HG02840 (cell line): ENCODE data around the gene WBP2NL.
"Not testable (repeated sequence)": the region's sequence is repeated elsewhere in the genome, so short reads cannot be mapped to it uniquely, and the experiment has no call there.

ENCODE experiments used
- ATAC-seq: cut with Tn5 transposase; IDR thresholded peaks from one replicate; pipeline ENCODE4 v1.9.1; 2021; ENCODE audit warnings: mild to moderate bottlenecking, moderate library complexity, moderate number of reproducible peaks; ENCODE audit not compliant: unreplicated experiment, low FRiP score

WBP2NL gene

DNA sequence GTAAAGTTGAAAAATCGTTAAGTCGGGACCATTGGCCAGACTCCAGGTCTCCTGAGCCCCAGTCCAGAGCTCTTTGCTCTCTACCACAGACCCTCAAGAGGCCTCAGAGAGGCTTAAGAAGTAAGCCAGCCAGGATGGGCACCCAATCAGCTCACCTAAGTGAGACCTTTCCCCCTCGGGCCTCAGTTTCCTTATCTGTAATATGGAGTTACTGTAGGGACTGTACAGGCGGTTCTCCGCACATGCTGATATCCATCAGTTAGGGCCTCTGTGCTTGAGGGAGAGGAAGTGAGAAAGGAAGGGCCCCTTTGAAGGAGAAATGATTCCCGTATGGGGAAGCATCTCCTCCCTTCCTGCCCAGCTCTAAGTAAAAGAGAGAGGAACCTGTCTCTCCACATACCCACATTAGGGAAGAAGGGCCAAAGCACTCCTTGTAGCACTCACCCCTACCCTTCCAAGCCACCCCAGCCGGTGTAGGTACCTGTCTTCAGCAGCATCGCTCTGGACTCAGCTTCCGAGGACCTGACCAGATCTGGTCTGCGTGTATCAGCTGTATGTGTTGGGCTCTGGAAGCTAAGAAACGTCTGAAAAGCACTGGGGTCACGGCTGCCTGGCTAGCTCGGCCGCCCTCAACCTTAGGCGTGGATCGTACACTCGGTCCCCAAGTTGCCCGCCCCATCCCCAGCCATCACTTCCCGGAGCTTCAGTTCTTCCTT lies 71.4 kb downstream of the WBP2NL start:
- ATAC-seq = peak; percentile 17

- ATAC-seq = peak; percentile 85
Measured at GRCh38 chr22:42070517-42071422, 72.2 kb downstream of the WBP2NL start, which contains the start of gene NAGA. Gene NAGA, minus strand, starts transcription at chr22:42070812. Its CDS starts 515 bp downstream, at chr22:42070297.

GRCh38 chr22:42071508-42071907 lies 72.9 kb downstream of the WBP2NL start:
- ATAC-seq = not testable (repeated sequence)

DNA sequence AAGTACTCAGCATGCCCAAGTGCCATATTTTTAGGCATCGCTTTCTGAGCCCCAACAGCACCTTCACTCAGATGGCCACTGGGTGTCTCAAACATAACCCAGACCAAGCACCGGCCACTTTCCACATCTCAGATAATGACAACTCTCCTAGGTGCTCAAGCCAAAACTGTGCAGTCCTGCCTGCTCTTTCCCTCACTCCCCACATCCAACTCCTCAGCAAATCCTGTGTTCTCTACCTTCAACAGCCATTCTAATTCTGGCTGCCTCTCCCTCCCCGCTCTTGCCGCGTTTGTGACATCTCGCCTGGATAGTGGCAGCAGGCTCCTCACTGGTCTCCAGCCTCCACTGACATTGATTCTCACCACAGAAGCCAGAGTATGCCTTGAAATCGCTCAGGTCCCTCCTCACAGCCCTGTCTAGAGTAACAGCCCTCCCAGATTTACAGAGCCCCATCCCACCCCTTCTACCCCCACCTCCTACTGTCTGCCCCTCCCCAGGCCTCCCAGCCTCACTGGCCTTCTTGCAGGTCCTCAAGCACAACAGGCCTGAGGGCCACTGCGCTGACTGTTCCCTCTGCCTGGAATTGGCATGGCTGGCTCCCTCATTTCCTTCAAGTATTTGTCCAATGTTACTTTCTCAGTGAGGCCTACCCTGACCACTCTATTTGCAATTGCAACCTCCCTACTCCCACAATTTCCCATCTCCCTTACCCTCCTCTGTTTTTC lies 74.2 kb downstream of the WBP2NL start:
- ATAC-seq = no peak

GRCh38 chr22:42073621-42074041 lies 75.0 kb downstream of the WBP2NL start:
- ATAC-seq = no peak

DNA sequence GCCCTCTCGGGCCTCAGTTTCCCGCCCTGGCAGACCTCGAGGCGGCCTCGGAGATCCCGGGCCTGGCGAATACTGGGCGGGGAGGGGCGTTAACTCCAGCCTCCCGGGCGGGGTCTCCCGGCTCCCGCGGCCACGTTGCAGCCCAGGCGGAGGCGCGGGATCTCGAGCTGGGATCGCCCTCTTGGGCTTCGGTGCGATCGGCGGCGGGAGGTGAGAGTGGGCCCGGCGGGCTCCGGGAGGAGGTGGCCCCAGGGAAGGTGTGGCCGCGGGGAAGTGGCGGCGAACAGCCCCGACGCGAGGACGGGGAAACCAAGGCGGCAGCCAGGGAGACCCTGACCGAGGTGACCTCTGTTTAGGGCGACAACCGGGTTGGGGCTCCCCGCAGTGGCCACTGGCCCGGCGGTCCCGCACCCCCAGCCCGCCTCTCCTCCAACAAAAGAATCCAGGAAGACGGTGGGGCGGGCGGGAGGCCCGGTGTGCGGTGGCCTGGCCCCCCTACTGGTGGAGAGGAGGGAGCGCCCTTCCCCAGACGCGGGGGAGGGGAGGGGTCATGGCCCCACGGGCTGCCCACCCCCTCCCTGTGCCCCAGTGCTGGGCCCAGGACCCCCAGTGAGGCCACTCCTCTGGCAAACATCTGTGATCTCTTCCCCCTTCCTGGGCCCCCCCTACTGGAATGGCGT lies 75.7 kb downstream of the WBP2NL start, which contains the start of gene PHETA2:
PHETA2 (plus strand) TSS at position 117 of the 680 bp plus-strand sequence. CDS start 3,046 bp downstream, outside the sequence.
- no peak for ATAC-seq

- no peak for ATAC-seq
Measured at GRCh38 chr22:42074846-42075676, 76.5 kb downstream of the WBP2NL start.

GRCh38 chr22:42076764-42077485 lies 78.3 kb downstream of the WBP2NL start:
- no peak for ATAC-seq

- no peak for ATAC-seq
Measured at GRCh38 chr22:42077486-42078125, 79.0 kb downstream of the WBP2NL start.
